ENCODE data around the gene FAM162B.
"Not testable (repeated sequence)": the region's sequence is repeated elsewhere in the genome, so short reads cannot be mapped to it uniquely, and the experiment has no call there.

The FAM162B gene

GRCh38 chr6:116714761-116715160 lies 50.8 kb downstream of the FAM162B start:
- no peak for DNase-seq

- no peak for DNase-seq
Measured at GRCh38 chr6:116714296-116714695, 51.2 kb downstream of the FAM162B start.

GRCh38 chr6:116705917-116706316 lies 59.6 kb downstream of the FAM162B start:
- DNase-seq, result no peak

- not testable (repeated sequence) for DNase-seq
Measured at GRCh38 chr6:116703888-116704287, 61.6 kb downstream of the FAM162B start.

All from activated CD4-positive, alpha-beta T cell treated with anti-CD3 and anti-CD28 coated beads, Interleukin-2, amount 50 U/mL, for 1 hour (primary cell).